K562 (cell line): ENCODE measurements around the gene CELA3B. TPM values are rescaled to one million over a fixed set of nuclear protein-coding genes. Genes with fewer than 3 reads are reported as not detected.
A peak's percentile ranks its signal among the peaks of the same experiment; 100 is the strongest.

Experiments used
- ADNP ChIP-seq: fragments of 200-800 bp; sonication (Bioruptor generic); IDR thresholded peaks from 2 replicates; pipeline ENCODE4 v1.6.1; 2016; ENCODE audit warnings: missing genetic modification characterization, missing compliant biosample characterization
- CGGBP1 ChIP-seq: fragments of 250-450 bp; sonication (Bioruptor Pico); IDR thresholded peaks from 2 replicates; pipeline ENCODE4 v1.9.0; 2021; ENCODE audit warnings: mild to moderate bottlenecking
- HDAC2 ChIP-seq: fragments of 450-650 bp; IDR thresholded peaks from 2 replicates; pipeline ENCODE4 v1.6.1; 2016; ENCODE audit warnings: mild to moderate bottlenecking
- HDAC8 ChIP-seq: fragments of 450-650 bp; IDR thresholded peaks from 2 replicates; pipeline ENCODE4 v1.6.1; 2016; ENCODE audit warnings: mild to moderate bottlenecking, missing genetic modification characterization, moderate library complexity, missing compliant biosample characterization
- IRF1 ChIP-seq: sonication (generic); formaldehyde crosslinking; IDR thresholded peaks from 2 replicates; pipeline ENCODE4 v1.8.0; 2022; ENCODE audit warnings: missing genetic modification reagents, mild to moderate bottlenecking, borderline replicate concordance
- KLF10 ChIP-seq: fragments of 250-450 bp; sonication (Bioruptor Pico); IDR thresholded peaks from 2 replicates; pipeline ENCODE4 v1.6.1; 2021; ENCODE audit warnings: matching md5 sums
- PTBP1 ChIP-seq: fragments of 200-400 bp; formaldehyde crosslinking; IDR thresholded peaks from 2 replicates; pipeline ENCODE4 v1.6.1; 2017; ENCODE audit warnings: low read depth, low read length
- RBM22 ChIP-seq: fragments of 200-400 bp; formaldehyde crosslinking; IDR thresholded peaks from 2 replicates; pipeline ENCODE4 v1.6.1; 2018; ENCODE audit warnings: low read length, low read depth; ENCODE audit not compliant: poor library complexity, severe bottlenecking
- SMAD2 ChIP-seq: fragments of 150-350 bp; IDR thresholded peaks from 2 replicates; pipeline ENCODE4 v1.6.1; 2014; ENCODE audit warnings: low read depth, mild to moderate bottlenecking, low read length
- SNIP1 ChIP-seq: fragments of 450-650 bp; IDR thresholded peaks from 2 replicates; pipeline ENCODE4 v1.7.1; 2017; ENCODE audit warnings: low read depth, mild to moderate bottlenecking
- ZBTB12 ChIP-seq: fragments of 250-450 bp; sonication (Bioruptor Pico); IDR thresholded peaks from 2 replicates; pipeline ENCODE4 v1.4.0; 2020
- ZFP91 ChIP-seq: sonication (generic); formaldehyde crosslinking; IDR thresholded peaks from 2 replicates; pipeline ENCODE4 v1.8.0; 2022; ENCODE audit warnings: mild to moderate bottlenecking, missing genetic modification reagents
- ZNF263 ChIP-seq: sonication (generic); formaldehyde crosslinking; IDR thresholded peaks from 2 replicates; pipeline ENCODE4 v1.8.0; 2022; ENCODE audit warnings: mild to moderate bottlenecking, missing genetic modification reagents, borderline replicate concordance
- ZNF449 ChIP-seq: fragments of 250-450 bp; sonication (Bioruptor Pico); IDR thresholded peaks from 2 replicates; pipeline ENCODE4 v1.8.0; 2022; ENCODE audit warnings: moderate library complexity, mild to moderate bottlenecking, inconsistent platforms
- polyA plus RNA-seq, 8 experiments: library from polyadenylated mRNA; depleted of rRNA in 4 of 8; stranded (reverse) in 5 of 8; unstranded in 3 of 8; fragments of >200 nt; fragmentation: Nextera tagmentation in 2 of 8; fragmentation: Illumina TruSeq in 1 of 8; extraction: Ambion mirVana in 2 of 8; extraction: Trizol in 1 of 8; gene quantifications; 2 replicates each; pipeline versions ENCODE4 v1.2.1 to v1.2.3, GENCODE V29; 2011 to 2014; ENCODE audit warnings: inconsistent platforms in 1 of 8, missing spikeins in 1 of 8
- total RNA-seq, 7 experiments: library from RNA; depleted of rRNA in 6 of 7; stranded (reverse); fragments of >200 nt in 6 of 7; fragmentation: Illumina TruSeq in 2 of 7; extraction: Trizol in 2 of 7; gene quantifications; 2 replicates each; pipeline versions ENCODE4 v1.2.1 to v1.2.3, GENCODE V29; 2011 to 2021; ENCODE audit warnings: low replicate concordance in 1 of 7
- TF ChIP-seq, protein P1 (sequence below): sonication (generic); formaldehyde crosslinking; IDR thresholded peaks from 2 replicates; pipeline ENCODE4 v1.8.1; 2023; ENCODE audit warnings: mild to moderate bottlenecking, missing genetic modification reagents
- TF ChIP-seq, protein P2 (sequence below): fragments of 250-450 bp; sonication (Bioruptor Pico); IDR thresholded peaks from 2 replicates; pipeline ENCODE4 v1.8.0; 2022; ENCODE audit warnings: inconsistent platforms

The CELA3B gene
- total and polyA plus RNA-seq, 9 of the 15 experiments (the other 6 are each of a cell fraction or from before 2014, with no cell fraction given) = 3.1 TPM; not detected in 8

- TF ChIP-seq SNIP1 (no peak), ADNP (tag) (peak; percentile 96), ZFP91 (CRISPR knock-in tag) (0 out of 2 replicates have a peak, but pooled peaks have one; percentile 45), CGGBP1 (CRISPR knock-in tag) (0 out of 2 replicates have a peak, but pooled peaks have one; percentile 11), ZNF449 (CRISPR knock-in tag) (no peak), SMAD2 (no peak), PTBP1 (no peak), ZBTB12 (CRISPR knock-in tag) (no peak), HDAC8 (tag) (no peak), HDAC2 (no peak; the same call in 1 of the 2 replicates), RBM22 (no peak), ZNF263 (CRISPR knock-in tag) (peak; percentile 52), IRF1 (CRISPR knock-in tag) (no peak), KLF10 (CRISPR knock-in tag) (no peak)
- TF ChIP-seq, protein P1, sequence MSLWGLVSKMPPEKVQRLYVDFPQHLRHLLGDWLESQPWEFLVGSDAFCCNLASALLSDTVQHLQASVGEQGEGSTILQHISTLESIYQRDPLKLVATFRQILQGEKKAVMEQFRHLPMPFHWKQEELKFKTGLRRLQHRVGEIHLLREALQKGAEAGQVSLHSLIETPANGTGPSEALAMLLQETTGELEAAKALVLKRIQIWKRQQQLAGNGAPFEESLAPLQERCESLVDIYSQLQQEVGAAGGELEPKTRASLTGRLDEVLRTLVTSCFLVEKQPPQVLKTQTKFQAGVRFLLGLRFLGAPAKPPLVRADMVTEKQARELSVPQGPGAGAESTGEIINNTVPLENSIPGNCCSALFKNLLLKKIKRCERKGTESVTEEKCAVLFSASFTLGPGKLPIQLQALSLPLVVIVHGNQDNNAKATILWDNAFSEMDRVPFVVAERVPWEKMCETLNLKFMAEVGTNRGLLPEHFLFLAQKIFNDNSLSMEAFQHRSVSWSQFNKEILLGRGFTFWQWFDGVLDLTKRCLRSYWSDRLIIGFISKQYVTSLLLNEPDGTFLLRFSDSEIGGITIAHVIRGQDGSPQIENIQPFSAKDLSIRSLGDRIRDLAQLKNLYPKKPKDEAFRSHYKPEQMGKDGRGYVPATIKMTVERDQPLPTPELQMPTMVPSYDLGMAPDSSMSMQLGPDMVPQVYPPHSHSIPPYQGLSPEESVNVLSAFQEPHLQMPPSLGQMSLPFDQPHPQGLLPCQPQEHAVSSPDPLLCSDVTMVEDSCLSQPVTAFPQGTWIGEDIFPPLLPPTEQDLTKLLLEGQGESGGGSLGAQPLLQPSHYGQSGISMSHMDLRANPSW (CRISPR knock-in tag) = no peak
- TF ChIP-seq, protein P2, sequence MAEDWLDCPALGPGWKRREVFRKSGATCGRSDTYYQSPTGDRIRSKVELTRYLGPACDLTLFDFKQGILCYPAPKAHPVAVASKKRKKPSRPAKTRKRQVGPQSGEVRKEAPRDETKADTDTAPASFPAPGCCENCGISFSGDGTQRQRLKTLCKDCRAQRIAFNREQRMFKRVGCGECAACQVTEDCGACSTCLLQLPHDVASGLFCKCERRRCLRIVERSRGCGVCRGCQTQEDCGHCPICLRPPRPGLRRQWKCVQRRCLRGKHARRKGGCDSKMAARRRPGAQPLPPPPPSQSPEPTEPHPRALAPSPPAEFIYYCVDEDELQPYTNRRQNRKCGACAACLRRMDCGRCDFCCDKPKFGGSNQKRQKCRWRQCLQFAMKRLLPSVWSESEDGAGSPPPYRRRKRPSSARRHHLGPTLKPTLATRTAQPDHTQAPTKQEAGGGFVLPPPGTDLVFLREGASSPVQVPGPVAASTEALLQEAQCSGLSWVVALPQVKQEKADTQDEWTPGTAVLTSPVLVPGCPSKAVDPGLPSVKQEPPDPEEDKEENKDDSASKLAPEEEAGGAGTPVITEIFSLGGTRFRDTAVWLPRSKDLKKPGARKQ (CRISPR knock-in tag) = no peak
Measured at GRCh38 chr1:22024485-22025367, 47.9 kb downstream of the CELA3B start (continued).
